ENCODE measurements around the gene AUTS2.

- TF ChIP-seq POLR2A (IDR thresholded peaks at IDR 0.05) (no peak), CTCF (IDR thresholded peaks at IDR 0.05) (no peak)
Measured at GRCh38 chr7:69871213-69871885, 273.1 kb downstream of the AUTS2 start.

All from breast epithelium (tissue), 3 donors.